Activated T-cell treated with anti-CD3 and anti-CD28 coated beads, Interleukin-2, amount 50 U/mL, for 72 hours (primary cell): ENCODE measurements around the gene EDN2. TPM values are rescaled to one million over a fixed set of nuclear protein-coding genes. Genes with fewer than 3 reads are reported as not detected.

ENCODE experiments used
- ATAC-seq, 2 donors: fragments of 150-1000 bp; cut with Tn5 transposase; replicated peaks in 1 of 2; 2 replicates each; pipeline ENCODE4 v1.10.0; 2021; ENCODE audit warnings: moderate library complexity in 2 of 2, mild to moderate bottlenecking in 1 of 2
- DNase-seq, 2 donors: peaks; one replicate each; pipeline ENCODE4 v3.0.0; 2021 to 2022; ENCODE audit warnings: mixed read lengths in 1 of 2
- H3K27ac Mint-ChIP-seq: one replicate; pipeline ENCODE4 v1.8.0; 2022; ENCODE audit warnings: mild to moderate bottlenecking, moderate library complexity, mixed read lengths
- H3K27me3 Mint-ChIP-seq: one replicate; pipeline ENCODE4 v1.8.0; 2022; ENCODE audit warnings: low read depth, mixed read lengths
- H3K36me3 Mint-ChIP-seq, 2 donors: one replicate each; pipeline ENCODE4 v1.8.0; 2022; ENCODE audit warnings: mixed read lengths in 2 of 2, mild to moderate bottlenecking in 1 of 2; ENCODE audit not compliant: insufficient read depth in 2 of 2
- H3K4me1 Mint-ChIP-seq: one replicate; pipeline ENCODE4 v1.8.0; 2022; ENCODE audit warnings: low read depth, mixed read lengths
- H3K4me3 Mint-ChIP-seq, 2 donors: one replicate each; pipeline ENCODE4 v1.8.0; 2022; ENCODE audit warnings: mild to moderate bottlenecking in 2 of 2, mixed read lengths in 2 of 2, moderate library complexity in 2 of 2
- H3K9me3 Mint-ChIP-seq, 2 donors: one replicate each; pipeline ENCODE4 v1.8.0; 2022; ENCODE audit warnings: mixed read lengths in 2 of 2
- total RNA-seq, 2 donors: library from RNA; stranded (reverse); gene quantifications; one replicate each; pipeline ENCODE4 v1.2.3, GENCODE V29; 2022

The EDN2 gene
- total RNA-seq, 2 donors from 2014 or later = not detected

GRCh38 chr1:41471658-41472057 is 12.8 kb downstream of the EDN2 start:
- Mint-ChIP-seq H3K27me3 (no peaks in the 10 kb centered on the region), H3K9me3 (no peaks in the 10 kb centered on the region), H3K4me3 (no peak overlapping the region), H3K4me1 (no peaks in the 10 kb centered on the region), H3K36me3 (no peaks in the 10 kb centered on the region), H3K27ac (no peak overlapping the region)
- DNase-seq = no peak
- ATAC-seq = no peak

DNA sequence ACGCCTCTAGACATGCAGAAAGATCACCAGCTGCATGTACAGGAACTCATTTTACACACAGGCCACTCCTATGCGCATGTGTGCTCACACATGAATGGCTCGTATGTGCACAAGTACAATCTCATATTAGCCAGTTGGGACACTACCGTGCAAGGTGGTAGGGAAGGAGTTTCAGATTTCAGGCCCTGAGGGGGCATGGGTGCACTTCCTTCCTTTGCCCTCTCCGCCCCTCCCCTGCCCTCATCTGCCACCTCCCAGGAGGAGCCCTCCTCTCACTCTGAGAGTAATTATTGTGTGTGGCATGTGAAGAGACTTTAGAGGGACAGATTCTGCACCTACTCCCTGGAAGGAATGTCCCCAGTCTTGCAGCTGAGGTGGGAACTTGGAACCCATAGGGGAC is 14.8 kb downstream of the EDN2 start:
- Mint-ChIP-seq H3K27ac (no peak overlapping the region), H3K36me3 (no peaks in the 10 kb centered on the region), H3K4me3 (no peak overlapping the region), H3K27me3 (peaks cover 8% of the 10 kb centered on the region), H3K9me3 (no peaks in the 10 kb centered on the region), H3K4me1 (no peaks in the 10 kb centered on the region)
- DNase-seq (no peak), ATAC-seq (no peak)

DNA sequence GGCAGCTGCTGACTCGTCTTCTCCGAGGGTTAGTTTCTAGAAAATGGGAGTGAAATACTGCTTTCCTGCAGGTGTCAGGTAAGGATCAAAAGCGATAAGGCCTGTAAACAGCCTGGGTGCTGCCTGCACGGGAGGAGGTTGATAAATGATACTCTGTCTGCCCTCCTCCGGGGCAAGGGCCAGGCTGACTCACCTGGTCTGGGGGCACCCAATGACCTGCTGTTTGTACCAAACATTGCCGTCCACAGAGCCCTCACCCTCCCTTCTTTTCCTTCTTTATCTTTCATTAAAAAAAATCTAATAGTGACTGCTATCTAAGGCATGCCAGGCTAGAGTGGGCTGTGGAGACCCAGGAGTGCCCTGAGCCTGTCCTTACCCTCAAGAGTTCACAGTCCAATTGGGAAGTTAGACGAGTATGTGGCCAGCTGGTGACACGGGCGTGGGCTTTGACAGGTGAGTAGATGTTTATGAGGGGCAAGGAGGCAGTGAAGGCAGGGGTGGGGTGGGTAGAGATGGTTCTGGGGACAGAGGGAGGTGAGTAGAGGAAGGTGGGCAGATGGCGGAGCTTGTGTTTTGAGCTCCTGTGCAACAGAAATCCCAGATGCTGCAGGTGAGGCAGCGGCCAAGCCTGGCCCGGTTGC is 16.2 kb downstream of the EDN2 start:
- H3K4me3 Mint-ChIP-seq = no peak overlapping the region
- H3K4me1 Mint-ChIP-seq = no peaks in the 10 kb centered on the region
- no peaks in the 10 kb centered on the region for H3K36me3 Mint-ChIP-seq
- H3K27ac Mint-ChIP-seq = no peak overlapping the region
- no peaks in the 10 kb centered on the region for H3K9me3 Mint-ChIP-seq
- H3K27me3 Mint-ChIP-seq = peaks cover 8% of the 10 kb centered on the region
- no peak for ATAC-seq
- no peak for DNase-seq

DNA sequence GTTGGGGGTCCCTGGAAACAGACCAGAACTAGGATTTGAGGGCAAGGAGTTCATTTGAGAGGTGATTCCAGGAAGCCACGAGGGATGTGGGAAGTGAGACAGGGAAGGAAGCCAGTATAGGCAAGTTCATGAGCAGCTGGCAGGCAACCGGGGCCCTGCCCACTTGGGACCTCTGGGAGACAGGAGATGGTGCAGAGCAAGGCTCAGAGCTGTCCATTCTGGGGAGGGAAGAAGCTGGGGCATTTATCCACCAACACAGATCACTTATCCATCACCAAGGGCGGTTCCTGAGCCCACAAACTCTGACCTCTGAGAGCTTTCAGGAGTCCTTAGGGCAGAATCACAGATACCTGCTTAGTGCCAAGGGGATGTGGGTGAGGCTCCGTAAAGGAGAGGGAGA is 16.8 kb downstream of the EDN2 start:
- H3K9me3 Mint-ChIP-seq = no peaks in the 10 kb centered on the region
- H3K36me3 Mint-ChIP-seq = no peaks in the 10 kb centered on the region
- H3K4me3 Mint-ChIP-seq = no peak overlapping the region
- no peak overlapping the region for H3K27ac Mint-ChIP-seq
- no peaks in the 10 kb centered on the region for H3K4me1 Mint-ChIP-seq
- no peak for ATAC-seq
- H3K27me3 Mint-ChIP-seq = peaks cover 8% of the 10 kb centered on the region
- no peak for DNase-seq

DNA sequence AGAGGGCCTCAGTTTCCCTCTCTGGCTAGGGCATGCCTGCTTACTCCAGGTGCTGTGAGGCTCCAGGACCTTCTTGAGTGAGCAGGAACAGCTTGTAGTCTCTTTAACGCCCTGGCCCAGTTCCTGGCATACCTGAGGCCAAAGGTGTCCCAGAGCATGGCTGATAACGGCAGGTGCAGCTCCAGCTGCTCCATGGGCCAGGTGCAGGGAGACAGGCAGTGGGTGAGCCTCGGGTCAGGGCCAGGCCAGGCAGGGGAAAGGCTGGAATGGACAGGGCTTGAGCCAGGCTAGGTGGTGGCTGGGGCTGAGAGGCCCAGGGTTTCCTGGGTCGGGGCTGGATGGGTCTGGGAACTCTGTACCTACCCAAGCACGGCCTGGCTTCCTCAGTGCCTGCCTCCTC is 18.3 kb downstream of the EDN2 start:
- peaks cover 13% of the 10 kb centered on the region for H3K27me3 Mint-ChIP-seq
- no peaks in the 10 kb centered on the region for H3K36me3 Mint-ChIP-seq
- no peak for DNase-seq
- H3K4me3 Mint-ChIP-seq = no peak overlapping the region
- H3K9me3 Mint-ChIP-seq = no peaks in the 10 kb centered on the region
- H3K27ac Mint-ChIP-seq = no peak overlapping the region
- no peak for ATAC-seq
- H3K4me1 Mint-ChIP-seq = no peaks in the 10 kb centered on the region

GRCh38 chr1:41465741-41466140 is 18.7 kb downstream of the EDN2 start:
- peaks cover 13% of the 10 kb centered on the region for H3K27me3 Mint-ChIP-seq
- H3K4me1 Mint-ChIP-seq = no peaks in the 10 kb centered on the region
- H3K36me3 Mint-ChIP-seq = no peaks in the 10 kb centered on the region

DNA sequence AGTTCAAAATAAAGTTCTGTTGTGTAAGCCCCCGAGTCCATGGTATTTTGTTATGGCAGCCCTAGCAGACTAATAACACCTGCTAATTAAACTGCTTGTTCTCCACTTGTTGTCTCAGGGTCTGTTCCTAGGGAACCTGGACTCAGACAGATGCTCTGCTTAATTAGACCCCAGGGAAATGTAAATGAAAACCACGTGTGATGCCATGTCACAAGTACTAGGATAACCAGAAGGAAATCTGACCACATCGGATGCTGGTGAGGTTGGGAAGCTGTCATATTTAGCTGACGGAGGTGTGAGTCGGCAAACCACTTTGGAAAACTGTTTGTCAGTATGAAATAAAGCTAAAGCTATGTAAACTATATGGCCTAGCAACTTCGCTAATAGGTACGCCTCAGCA is 19.6 kb downstream of the EDN2 start:
- Mint-ChIP-seq H3K27ac (no peak overlapping the region), H3K27me3 (peaks cover 13% of the 10 kb centered on the region), H3K4me3 (no peak overlapping the region), H3K4me1 (no peaks in the 10 kb centered on the region), H3K36me3 (no peaks in the 10 kb centered on the region), H3K9me3 (no peaks in the 10 kb centered on the region)
- ATAC-seq (no peak), DNase-seq (no peak)

More at GRCh38 chr1:41465741-41466140, 18.7 kb downstream of the EDN2 start:
- Mint-ChIP-seq H3K4me3 (no peak overlapping the region), H3K27ac (no peak overlapping the region), H3K9me3 (no peaks in the 10 kb centered on the region)
- DNase-seq (no peak), ATAC-seq (no peak)

- H3K9me3 Mint-ChIP-seq = no peaks in the 10 kb centered on the region
- H3K27me3 Mint-ChIP-seq = peaks cover 13% of the 10 kb centered on the region
- no peak overlapping the region for H3K27ac Mint-ChIP-seq
These were observed 21.0 kb downstream of the EDN2 start for GRCh38 chr1:41463516-41463915.

GRCh38 chr1:41462680-41463004 is 21.8 kb downstream of the EDN2 start:
- Mint-ChIP-seq H3K4me1 (no peaks in the 10 kb centered on the region), H3K36me3 (no peaks in the 10 kb centered on the region), H3K27me3 (peaks cover 13% of the 10 kb centered on the region), H3K27ac (no peak overlapping the region), H3K9me3 (no peaks in the 10 kb centered on the region), H3K4me3 (no peak overlapping the region)
- no peak for DNase-seq
- ATAC-seq = no peak

More at GRCh38 chr1:41463516-41463915, 21.0 kb downstream of the EDN2 start:
- DNase-seq (no peak), ATAC-seq (no peak)
- H3K4me1 Mint-ChIP-seq = no peaks in the 10 kb centered on the region
- H3K4me3 Mint-ChIP-seq = no peak overlapping the region
- H3K36me3 Mint-ChIP-seq = no peaks in the 10 kb centered on the region

GRCh38 chr1:41461790-41462679 is 22.4 kb downstream of the EDN2 start:
- Mint-ChIP-seq H3K27ac (no peak overlapping the region), H3K27me3 (peaks cover 13% of the 10 kb centered on the region), H3K4me3 (no peak overlapping the region), H3K9me3 (no peaks in the 10 kb centered on the region), H3K36me3 (no peaks in the 10 kb centered on the region), H3K4me1 (no peaks in the 10 kb centered on the region)
- DNase-seq (no peak), ATAC-seq (no peak)

GRCh38 chr1:41456847-41457540 is 27.5 kb downstream of the EDN2 start:
- no peaks in the 10 kb centered on the region for H3K4me1 Mint-ChIP-seq
- no peak overlapping the region for H3K27ac Mint-ChIP-seq
- no peak overlapping the region for H3K4me3 Mint-ChIP-seq
- no peaks in the 10 kb centered on the region for H3K36me3 Mint-ChIP-seq
- ATAC-seq (no peak), DNase-seq (no peak)
- no peaks in the 10 kb centered on the region for H3K27me3 Mint-ChIP-seq
- no peaks in the 10 kb centered on the region for H3K9me3 Mint-ChIP-seq

DNA sequence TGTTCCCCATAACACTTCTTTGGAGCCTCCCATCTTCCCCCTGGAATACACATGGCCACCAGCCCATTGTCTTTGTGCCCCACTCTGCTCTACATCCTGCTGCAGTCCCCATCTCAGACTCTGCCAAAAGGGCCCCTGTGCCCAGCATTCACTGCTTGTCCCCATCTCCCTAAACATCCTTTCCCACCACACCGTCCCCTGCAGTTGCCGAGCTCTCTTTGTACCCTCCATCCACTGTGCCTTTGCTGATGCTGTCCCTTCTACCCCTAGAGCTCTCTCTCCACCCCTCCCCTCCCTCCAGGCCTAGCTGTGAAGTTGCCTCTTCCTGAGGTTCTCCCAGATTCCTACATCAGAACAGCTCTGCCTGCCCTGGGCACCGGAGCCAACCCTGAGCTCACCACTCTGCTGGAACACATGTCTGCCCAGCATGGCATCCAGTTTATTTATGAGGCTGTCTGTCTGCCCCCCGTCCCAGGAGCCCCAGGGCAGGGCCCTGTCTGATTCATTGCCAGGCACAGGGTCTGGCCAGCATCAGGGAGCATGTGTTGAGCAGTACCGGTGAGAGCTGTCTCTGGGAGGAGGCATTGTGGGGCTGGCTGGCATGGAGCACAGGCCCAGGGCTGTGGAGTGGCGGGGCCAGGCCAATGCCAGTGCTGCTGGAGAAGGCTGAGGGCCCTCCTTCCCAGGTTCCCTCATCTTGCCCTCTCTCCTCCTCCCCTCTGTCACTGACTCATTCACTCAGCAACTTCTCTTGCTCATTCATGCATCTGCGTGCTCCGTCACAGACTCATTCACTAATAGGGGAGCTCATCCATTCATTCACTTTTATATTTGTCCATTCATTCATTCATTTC is 28.8 kb downstream of the EDN2 start:
- no peak for DNase-seq
- H3K4me3 Mint-ChIP-seq = no peak overlapping the region

GRCh38 chr1:41454406-41454805 is 30.1 kb downstream of the EDN2 start:
- no peak for DNase-seq
- no peak overlapping the region for H3K4me3 Mint-ChIP-seq
- no peak overlapping the region for H3K27ac Mint-ChIP-seq
- H3K4me1 Mint-ChIP-seq = no peaks in the 10 kb centered on the region
- no peak for ATAC-seq
- no peaks in the 10 kb centered on the region for H3K9me3 Mint-ChIP-seq
- H3K27me3 Mint-ChIP-seq = no peaks in the 10 kb centered on the region
- no peaks in the 10 kb centered on the region for H3K36me3 Mint-ChIP-seq

More for the DNA sequence above, 28.8 kb downstream of the EDN2 start:
- H3K9me3 Mint-ChIP-seq = no peaks in the 10 kb centered on the region
- no peaks in the 10 kb centered on the region for H3K27me3 Mint-ChIP-seq
- no peaks in the 10 kb centered on the region for H3K36me3 Mint-ChIP-seq
- no peak for ATAC-seq
- no peak overlapping the region for H3K27ac Mint-ChIP-seq
- H3K4me1 Mint-ChIP-seq = no peaks in the 10 kb centered on the region
